ENCODE measurements around the gene MCHR1. TPM values are rescaled to one million over a fixed set of nuclear protein-coding genes. Genes with fewer than 3 reads are reported as not detected.

MCHR1 gene
- total and polyA plus RNA-seq, 2 of the 13 experiments (the other 11 are each of a cell fraction or from before 2014, with no cell fraction given), result 0.40 to 0.83 TPM

GRCh38 chr22:40636380-40637182, 42.7 kb upstream of the MCHR1 start, which contains the start of gene MRTFA (continued):
- TF ChIP-seq SATB2 (CRISPR knock-in tag; IDR thresholded peaks at IDR 0.05) (0 out of 2 replicates have a peak, but pooled peaks have one; percentile 56), ZNF530 (CRISPR knock-in tag; IDR thresholded peaks at IDR 0.05; ENCODE audit: low read depth) (no peak), HBP1 (CRISPR knock-in tag; IDR thresholded peaks at IDR 0.05; ENCODE audit: low read depth) (0 out of 2 replicates have a peak, but pooled peaks have one; percentile 25), PREB (CRISPR knock-in tag; IDR thresholded peaks at IDR 0.05) (no peak), ZNF816 (CRISPR knock-in tag; IDR thresholded peaks at IDR 0.05; ENCODE audit: borderline replicate concordance) (peak; percentile 78; the same call in 1 of the 2 replicates), RELA (CRISPR knock-in tag; IDR thresholded peaks at IDR 0.05) (no peak), NFE2L2 (IDR thresholded peaks at IDR 0.05; ENCODE audit: low read length) (no peak), ZUFSP (CRISPR knock-in tag; IDR thresholded peaks at IDR 0.05; ENCODE audit: borderline replicate concordance) (no peak), ARID3A (IDR thresholded peaks at IDR 0.05; ENCODE audit: low read depth, low read length) (no peak), ZNF747 (CRISPR knock-in tag; IDR thresholded peaks at IDR 0.05; ENCODE audit: borderline replicate concordance) (0 out of 2 replicates have a peak, but pooled peaks have one; percentile 65), ZNF891 (CRISPR knock-in tag; IDR thresholded peaks at IDR 0.05) (no peak; the same call in 1 of the 2 replicates), ZNF510 (CRISPR knock-in tag; IDR thresholded peaks at IDR 0.05; ENCODE audit: low read depth) (0 out of 2 replicates have a peak, but pooled peaks have one; percentile 57), RFX5 (IDR thresholded peaks at IDR 0.05; ENCODE audit: low read depth, low read length) (no peak; the same call in 1 of the 2 replicates), ERF (CRISPR knock-in tag; IDR thresholded peaks at IDR 0.05) (peak; percentile 56), ATF6 (CRISPR knock-in tag; conservative IDR thresholded peaks at IDR 0.05) (no peak)

Data from HepG2 (cell line).